Measurements from ENCODE around the gene PLCL2. TPM values are rescaled to one million over a fixed set of nuclear protein-coding genes. Genes with fewer than 3 reads are reported as not detected.

Gene PLCL2
- total and polyA plus RNA-seq, 9 donors = 12.6 to 54.2 (median 24.7) TPM

- H3K4me3 ChIP-seq = no peak overlapping the region
- H3K4me1 ChIP-seq (ENCODE audit: insufficient read depth) = peaks cover 41% of the 10 kb centered on the region
- H3K9me3 ChIP-seq = no peaks in the 10 kb centered on the region
- no peaks in the 10 kb centered on the region for H3K27me3 ChIP-seq
- 9 to 23% (median 16%) methylated on average over 4 of the region's 4 CpGs for WGBS, 3 donors
- DNase-seq = peak in 3 of 5 donors; percentile 40 to 50 (median 42)
- TF ChIP-seq EP300 (IDR thresholded peaks at IDR 0.05) (no peak), POLR2A (IDR thresholded peaks at IDR 0.05) (no peak)
- TF ChIP-seq, protein P1, sequence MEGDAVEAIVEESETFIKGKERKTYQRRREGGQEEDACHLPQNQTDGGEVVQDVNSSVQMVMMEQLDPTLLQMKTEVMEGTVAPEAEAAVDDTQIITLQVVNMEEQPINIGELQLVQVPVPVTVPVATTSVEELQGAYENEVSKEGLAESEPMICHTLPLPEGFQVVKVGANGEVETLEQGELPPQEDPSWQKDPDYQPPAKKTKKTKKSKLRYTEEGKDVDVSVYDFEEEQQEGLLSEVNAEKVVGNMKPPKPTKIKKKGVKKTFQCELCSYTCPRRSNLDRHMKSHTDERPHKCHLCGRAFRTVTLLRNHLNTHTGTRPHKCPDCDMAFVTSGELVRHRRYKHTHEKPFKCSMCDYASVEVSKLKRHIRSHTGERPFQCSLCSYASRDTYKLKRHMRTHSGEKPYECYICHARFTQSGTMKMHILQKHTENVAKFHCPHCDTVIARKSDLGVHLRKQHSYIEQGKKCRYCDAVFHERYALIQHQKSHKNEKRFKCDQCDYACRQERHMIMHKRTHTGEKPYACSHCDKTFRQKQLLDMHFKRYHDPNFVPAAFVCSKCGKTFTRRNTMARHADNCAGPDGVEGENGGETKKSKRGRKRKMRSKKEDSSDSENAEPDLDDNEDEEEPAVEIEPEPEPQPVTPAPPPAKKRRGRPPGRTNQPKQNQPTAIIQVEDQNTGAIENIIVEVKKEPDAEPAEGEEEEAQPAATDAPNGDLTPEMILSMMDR (IDR thresholded peaks at IDR 0.05) = no peak
- intact Hi-C loops (cut with DNase I) = no loop called here
- H3K36me3 ChIP-seq = no peaks in the 10 kb centered on the region
- H3K27ac ChIP-seq = peak overlapping the region in 1 of 2 donors; percentile 53
These were observed 16.2 kb downstream of the PLCL2 start for GRCh38 chr3:16900779-16901440.

- Histone ChIP-seq H3K27ac (peak overlapping the region in 1 of 2 donors; percentile 18), H3K4me1 (ENCODE audit: insufficient read depth) (peaks cover 32% of the 10 kb centered on the region), H3K36me3 (no peaks in the 10 kb centered on the region), H3K27me3 (no peaks in the 10 kb centered on the region), H3K9me3 (no peaks in the 10 kb centered on the region), H3K4me3 (no peak overlapping the region)
- no peak for DNase-seq
- TF ChIP-seq, protein P1 (IDR thresholded peaks at IDR 0.05) = no peak
- TF ChIP-seq POLR2A (IDR thresholded peaks at IDR 0.05) = no peak
- no peak for TF ChIP-seq EP300 (IDR thresholded peaks at IDR 0.05)
- intact Hi-C loops (cut with DNase I) = no loop called here
- 94 to 97% (median 95%) methylated on average over 4 of the region's 4 CpGs for WGBS, 3 donors
These were observed 20.0 kb downstream of the PLCL2 start for GRCh38 chr3:16904423-16905417.

GRCh38 chr3:16905704-16906103, 20.9 kb downstream of the PLCL2 start:
- DNase-seq = no peak
- H3K4me3 ChIP-seq = no peak overlapping the region
- H3K9me3 ChIP-seq = no peaks in the 10 kb centered on the region
- TF ChIP-seq, protein P1 (IDR thresholded peaks at IDR 0.05) = no peak
- TF ChIP-seq EP300 (IDR thresholded peaks at IDR 0.05) (no peak), POLR2A (IDR thresholded peaks at IDR 0.05) (no peak)
- 77 to 93% (median 79%) methylated on average over 1 of the region's 1 CpG for WGBS, 3 donors
- no peaks in the 10 kb centered on the region for H3K27me3 ChIP-seq
- peak overlapping the region in 1 of 2 donors; percentile 20 for H3K27ac ChIP-seq
- peaks cover 35% of the 10 kb centered on the region for H3K4me1 ChIP-seq (ENCODE audit: insufficient read depth)
- intact Hi-C loops (cut with DNase I) = no loop called here
- no peaks in the 10 kb centered on the region for H3K36me3 ChIP-seq

GRCh38 chr3:16906682-16907081, 21.9 kb downstream of the PLCL2 start:
- Histone ChIP-seq H3K9me3 (no peaks in the 10 kb centered on the region), H3K4me3 (no peak overlapping the region), H3K27ac (no peak overlapping the region), H3K36me3 (no peaks in the 10 kb centered on the region), H3K4me1 (ENCODE audit: insufficient read depth) (peaks cover 32% of the 10 kb centered on the region), H3K27me3 (no peaks in the 10 kb centered on the region)
- intact Hi-C loops (cut with DNase I) = no loop called here
- WGBS, 3 donors = 1 to 9% (median 5%) methylated on average over 2 of the region's 2 CpGs
- no peak for DNase-seq
- TF ChIP-seq POLR2A (IDR thresholded peaks at IDR 0.05) (no peak), EP300 (IDR thresholded peaks at IDR 0.05) (no peak)
- TF ChIP-seq, protein P1 (IDR thresholded peaks at IDR 0.05) = no peak

All from ovary (tissue), 9 donors.